A549 (cell line): ENCODE results near the gene MBP. TPM values are rescaled to one million over a fixed set of nuclear protein-coding genes. Genes with fewer than 3 reads are reported as not detected.

Experiments
- ATAC-seq, 2 experiments: fragments of 200-7000 bp in 1 of 2; fragments of >200 bp in 1 of 2; cut with Nextera tagmentation in 1 of 2; cut with Tn5 transposase in 1 of 2; 3 replicates each; pipeline versions ENCODE4 v1.8.0 to v1.9.1; 2018 to 2020; ENCODE audit warnings: mild to moderate bottlenecking in 1 of 2, moderate library complexity in 1 of 2
- CTCF ChIA-PET: fragments of 300-600 bp; sonication (Branson Sonifier 250); formaldehyde crosslinking; extraction: SDS; loops from one replicate; lab custom pipeline; 2021; ENCODE audit warnings: antibody characterized with exemption, inconsistent platforms; lab: Yijun Ruan, JAX
- POLR2A ChIA-PET: fragments of 350-600 bp; formaldehyde crosslinking; extraction: SDS; loops from one replicate; lab custom pipeline; 2021; ENCODE audit warnings: antibody characterized with exemption, inconsistent platforms; lab: Yijun Ruan, JAX
- DNase-seq, 2 experiments: peaks; one replicate each; pipeline versions ENCODE4 v3.0.0 to v3.0.0-alpha.2; 2011 to 2016; ENCODE audit warnings: low read depth in 1 of 2, low spot score in 1 of 2
- FAIRE-seq: peaks from 2 replicates; lab custom pipeline; 2011; peaks lifted over from hg19 to GRCh38; lab: Jason Lieb, UNC
- H3K27ac ChIP-seq, 2 experiments: fragments of >200 bp; sonication (Bioruptor Twin); formaldehyde crosslinking; 3 replicates each; pipeline ENCODE4 v1.5.1; 2016 to 2017
- H3K4me1 ChIP-seq: fragments of >200 bp; sonication (Bioruptor Twin); formaldehyde crosslinking; 3 replicates; pipeline ENCODE4 v1.6.1; 2016
- H3K4me2 ChIP-seq: fragments of >200 bp; sonication (Bioruptor Twin); formaldehyde crosslinking; 3 replicates; pipeline ENCODE4 v1.6.1; 2016
- H3K4me3 ChIP-seq: fragments of >200 bp; sonication (Bioruptor Twin); formaldehyde crosslinking; 3 replicates; pipeline ENCODE4 v1.5.1; 2016
- H3K9me3 ChIP-seq: fragments of >200 bp; sonication (Bioruptor Twin); formaldehyde crosslinking; 3 replicates; pipeline ENCODE4 v1.6.1; 2016
- BHLHE40 ChIP-seq: IDR thresholded peaks from 2 replicates; pipeline ENCODE4 v1.6.1; 2012; ENCODE audit warnings: low read depth, low read length, inconsistent platforms
- CBX8 ChIP-seq: fragments of 200-600 bp; sonication (generic); IDR thresholded peaks from 2 replicates; pipeline ENCODE4 v1.6.1; 2016
- CEBPB ChIP-seq, 2 experiments: fragments of >200 bp in 1 of 2; sonication (Bioruptor Twin) in 1 of 2; formaldehyde crosslinking in 1 of 2; IDR thresholded peaks; 2 replicates each; pipeline ENCODE4 v1.6.1; 2012 to 2016
- CHD2 ChIP-seq: fragments of 150-350 bp; IDR thresholded peaks from 2 replicates; pipeline ENCODE4 v1.6.1; 2014; ENCODE audit warnings: low read length; ENCODE audit not compliant: partially characterized antibody
- FOSB ChIP-seq: fragments of 250-450 bp; sonication (Bioruptor Pico); IDR thresholded peaks from 2 replicates; pipeline ENCODE4 v1.5.0; 2020; ENCODE audit warnings: mild to moderate bottlenecking, moderate library complexity
- FOSL2 ChIP-seq, 2 experiments: fragments of 450-650 bp in 1 of 2; fragments of >200 bp in 1 of 2; sonication (Bioruptor Twin) in 1 of 2; formaldehyde crosslinking; IDR thresholded peaks; 2 replicates each; pipeline versions ENCODE4 v1.5.0 to v1.6.1; 2016 to 2020; ENCODE audit warnings: mild to moderate bottlenecking in 1 of 2, moderate library complexity in 1 of 2
- FOXS1 ChIP-seq: fragments of 250-450 bp; sonication (Bioruptor Pico); IDR thresholded peaks from 2 replicates; pipeline ENCODE4 v1.5.0; 2020; ENCODE audit warnings: mild to moderate bottlenecking, moderate library complexity
- GATA3 ChIP-seq: IDR thresholded peaks from 2 replicates; pipeline ENCODE4 v1.6.1; 2012; ENCODE audit warnings: borderline replicate concordance
- HDAC2 ChIP-seq: fragments of 200-600 bp; sonication (generic); IDR thresholded peaks from 2 replicates; pipeline ENCODE4 v1.6.1; 2016
- HOXA7 ChIP-seq: fragments of 250-450 bp; sonication (Bioruptor Pico); IDR thresholded peaks from 2 replicates; pipeline ENCODE4 v1.5.0; 2020; ENCODE audit warnings: mild to moderate bottlenecking, moderate library complexity
- HOXB13 ChIP-seq: fragments of 250-450 bp; sonication (Bioruptor Pico); IDR thresholded peaks from 2 replicates; pipeline ENCODE4 v1.5.0; 2020; ENCODE audit warnings: low read depth, mild to moderate bottlenecking, moderate library complexity
- HOXB5 ChIP-seq: fragments of 250-450 bp; sonication (Bioruptor Pico); IDR thresholded peaks from 2 replicates; pipeline ENCODE4 v1.5.0; 2020; ENCODE audit warnings: mild to moderate bottlenecking, moderate library complexity
- JUNB ChIP-seq: fragments of >200 bp; sonication (Bioruptor Twin); formaldehyde crosslinking; IDR thresholded peaks from 2 replicates; pipeline ENCODE4 v1.6.1; 2016
- KDM1A ChIP-seq: fragments of 200-600 bp; sonication (generic); IDR thresholded peaks from 2 replicates; pipeline ENCODE4 v1.6.1; 2016; ENCODE audit warnings: low read depth, mild to moderate bottlenecking
- MAFK ChIP-seq: fragments of 450-650 bp; IDR thresholded peaks from 2 replicates; pipeline ENCODE4 v1.6.1; 2014; ENCODE audit not compliant: partially characterized antibody
- NFE2L2 ChIP-seq: fragments of 150-350 bp; conservative IDR thresholded peaks from 2 replicates; pipeline ENCODE4 v1.6.1; 2014; ENCODE audit warnings: low read length
- PHF8 ChIP-seq: fragments of 200-600 bp; sonication (generic); IDR thresholded peaks from 2 replicates; pipeline ENCODE4 v1.6.1; 2016; ENCODE audit warnings: low read depth, mild to moderate bottlenecking, antibody characterized with exemption, moderate library complexity, borderline replicate concordance
- RAD21 ChIP-seq, 2 experiments: fragments of >200 bp in 1 of 2; sonication (Bioruptor Twin) in 1 of 2; formaldehyde crosslinking in 1 of 2; IDR thresholded peaks in 1 of 2; conservative IDR thresholded peaks in 1 of 2; 2 replicates in 1 of 2; 3 replicates in 1 of 2; pipeline ENCODE4 v1.6.1; 2012 to 2018; ENCODE audit warnings: inconsistent platforms in 1 of 2
- RARB ChIP-seq: fragments of 250-450 bp; sonication (Bioruptor Pico); IDR thresholded peaks from 2 replicates; pipeline ENCODE4 v1.8.0; 2021; ENCODE audit warnings: mild to moderate bottlenecking, moderate library complexity
- RNF2 ChIP-seq: fragments of 200-600 bp; sonication (generic); IDR thresholded peaks from 2 replicates; pipeline ENCODE4 v1.6.1; 2016; ENCODE audit warnings: low read depth, mild to moderate bottlenecking, antibody characterized with exemption, moderate library complexity, borderline replicate concordance
- WGBS: methylation state at CpG from one replicate; pipeline ENCODE4 v1.1.6; 2017; ENCODE audit errors: missing lambda C conversion rate; 5-methylcytosine and 5-hydroxymethylcytosine counted together
- polyA plus RNA-seq, 4 experiments: library from polyadenylated mRNA; depleted of rRNA in 3 of 4; stranded (reverse); fragments of >200 nt; fragmentation: RNase III in 1 of 4; extraction: RNeasy Plus Mini Kit Qiagen cat#74134 plus additional on column Dnase treatment in 1 of 4; gene quantifications; 2 replicates in 3 of 4; 3 replicates in 1 of 4; pipeline ENCODE4 v1.2.3, GENCODE V29; 2011 to 2017
- TF ChIP-seq, protein P1 (sequence below): fragments of 250-450 bp; sonication (Bioruptor Pico); IDR thresholded peaks from 2 replicates; pipeline ENCODE4 v1.5.0; 2021; ENCODE audit warnings: mild to moderate bottlenecking, moderate library complexity, borderline replicate concordance
- TF ChIP-seq, protein P2 (sequence below): fragments of 200-600 bp; sonication (generic); IDR thresholded peaks from 2 replicates; pipeline ENCODE4 v1.6.1; 2016; ENCODE audit warnings: antibody characterized with exemption, mild to moderate bottlenecking, moderate library complexity

Gene MBP
- polyA plus RNA-seq, 2 of the 4 experiments (the other 2 are of a cell fraction): 8.6 to 33.1 TPM

DNA sequence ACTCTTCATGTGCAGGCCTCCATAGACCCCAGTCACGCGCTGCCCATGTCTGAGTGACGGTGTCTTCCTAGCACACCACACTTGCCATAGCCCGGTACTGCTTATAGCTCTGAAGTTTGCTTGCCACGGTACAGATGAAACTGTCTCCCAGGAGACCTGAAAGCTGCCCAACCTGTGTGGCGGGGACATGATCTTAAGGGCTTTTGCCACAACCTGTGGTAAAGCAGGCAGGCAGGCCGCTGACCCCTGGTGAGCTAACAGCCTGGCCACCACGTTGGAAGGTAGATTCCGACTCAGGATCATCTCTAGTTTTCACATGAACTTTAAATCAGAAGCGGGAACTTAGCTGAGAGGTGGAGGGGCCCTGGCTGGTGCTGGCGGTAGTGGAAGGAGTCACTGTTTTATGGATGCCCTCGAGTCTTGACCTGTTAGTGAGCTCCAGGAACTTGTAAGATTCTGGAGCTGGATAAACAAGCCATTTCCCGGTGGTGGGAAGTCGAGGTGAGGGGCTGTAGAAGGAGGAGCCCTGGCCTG lies 156.9 kb downstream of the MBP start:
- no peak overlapping the region for H3K4me2 ChIP-seq
- no peak for DNase-seq
- FAIRE-seq: no peak
- POLR2A ChIA-PET: no interaction called here
- CTCF ChIA-PET: interaction anchor here (0.7 to 2.5 kb wide), 4 partner anchors 8 to 237 kb away, joined by 3 to 14 read pairs (median 4); no protein-coding TSS in a partner anchor
- H3K27ac ChIP-seq: no peak overlapping the region
- H3K9me3 ChIP-seq: no peaks in the 10 kb centered on the region
- no peak for ATAC-seq
- no peak overlapping the region for H3K4me3 ChIP-seq
- H3K4me1 ChIP-seq: no peaks in the 10 kb centered on the region
- WGBS: 90% methylated on average over 8 of the region's 14 CpGs
- TF ChIP-seq FOSL2 (IDR thresholded peaks at IDR 0.05) (no peak), FOSL2 (CRISPR knock-in tag; IDR thresholded peaks at IDR 0.05) (no peak), CEBPB (IDR thresholded peaks at IDR 0.05) (no peak), HDAC2 (no peak), KDM1A (no peak), HOXB13 (CRISPR knock-in tag) (no peak), GATA3 (no peak), CBX8 (no peak)

GRCh38 chr18:76974386-76974785 lies 158.2 kb downstream of the MBP start:
- Histone ChIP-seq H3K27ac (no peak overlapping the region), H3K4me1 (no peaks in the 10 kb centered on the region)
- DNase-seq: no peak
- no peak for ATAC-seq
- TF ChIP-seq NFE2L2 (no peak), PHF8 (no peak), CHD2 (no peak), CBX8 (no peak), RAD21 (conservative IDR thresholded peaks at IDR 0.05 in 1 of 2, IDR thresholded peaks at IDR 0.05 in 1 of 2) (no peak), BHLHE40 (no peak), HOXB5 (CRISPR knock-in tag) (no peak)
- TF ChIP-seq, protein P1, sequence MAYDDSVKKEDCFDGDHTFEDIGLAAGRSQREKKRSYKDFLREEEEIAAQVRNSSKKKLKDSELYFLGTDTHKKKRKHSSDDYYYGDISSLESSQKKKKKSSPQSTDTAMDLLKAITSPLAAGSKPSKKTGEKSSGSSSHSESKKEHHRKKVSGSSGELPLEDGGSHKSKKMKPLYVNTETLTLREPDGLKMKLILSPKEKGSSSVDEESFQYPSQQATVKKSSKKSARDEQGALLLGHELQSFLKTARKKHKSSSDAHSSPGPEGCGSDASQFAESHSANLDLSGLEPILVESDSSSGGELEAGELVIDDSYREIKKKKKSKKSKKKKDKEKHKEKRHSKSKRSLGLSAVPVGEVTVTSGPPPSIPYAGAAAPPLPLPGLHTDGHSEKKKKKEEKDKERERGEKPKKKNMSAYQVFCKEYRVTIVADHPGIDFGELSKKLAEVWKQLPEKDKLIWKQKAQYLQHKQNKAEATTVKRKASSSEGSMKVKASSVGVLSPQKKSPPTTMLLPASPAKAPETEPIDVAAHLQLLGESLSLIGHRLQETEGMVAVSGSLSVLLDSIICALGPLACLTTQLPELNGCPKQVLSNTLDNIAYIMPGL: no peak
- TF ChIP-seq, protein P2, sequence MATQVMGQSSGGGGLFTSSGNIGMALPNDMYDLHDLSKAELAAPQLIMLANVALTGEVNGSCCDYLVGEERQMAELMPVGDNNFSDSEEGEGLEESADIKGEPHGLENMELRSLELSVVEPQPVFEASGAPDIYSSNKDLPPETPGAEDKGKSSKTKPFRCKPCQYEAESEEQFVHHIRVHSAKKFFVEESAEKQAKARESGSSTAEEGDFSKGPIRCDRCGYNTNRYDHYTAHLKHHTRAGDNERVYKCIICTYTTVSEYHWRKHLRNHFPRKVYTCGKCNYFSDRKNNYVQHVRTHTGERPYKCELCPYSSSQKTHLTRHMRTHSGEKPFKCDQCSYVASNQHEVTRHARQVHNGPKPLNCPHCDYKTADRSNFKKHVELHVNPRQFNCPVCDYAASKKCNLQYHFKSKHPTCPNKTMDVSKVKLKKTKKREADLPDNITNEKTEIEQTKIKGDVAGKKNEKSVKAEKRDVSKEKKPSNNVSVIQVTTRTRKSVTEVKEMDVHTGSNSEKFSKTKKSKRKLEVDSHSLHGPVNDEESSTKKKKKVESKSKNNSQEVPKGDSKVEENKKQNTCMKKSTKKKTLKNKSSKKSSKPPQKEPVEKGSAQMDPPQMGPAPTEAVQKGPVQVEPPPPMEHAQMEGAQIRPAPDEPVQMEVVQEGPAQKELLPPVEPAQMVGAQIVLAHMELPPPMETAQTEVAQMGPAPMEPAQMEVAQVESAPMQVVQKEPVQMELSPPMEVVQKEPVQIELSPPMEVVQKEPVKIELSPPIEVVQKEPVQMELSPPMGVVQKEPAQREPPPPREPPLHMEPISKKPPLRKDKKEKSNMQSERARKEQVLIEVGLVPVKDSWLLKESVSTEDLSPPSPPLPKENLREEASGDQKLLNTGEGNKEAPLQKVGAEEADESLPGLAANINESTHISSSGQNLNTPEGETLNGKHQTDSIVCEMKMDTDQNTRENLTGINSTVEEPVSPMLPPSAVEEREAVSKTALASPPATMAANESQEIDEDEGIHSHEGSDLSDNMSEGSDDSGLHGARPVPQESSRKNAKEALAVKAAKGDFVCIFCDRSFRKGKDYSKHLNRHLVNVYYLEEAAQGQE: no peak
- TF ChIP-seq, all 56 proteins: peak for 0
- H3K9me3 ChIP-seq: no peaks in the 10 kb centered on the region
- ChIA-PET CTCF (interaction anchor here (1.1 to 2.5 kb wide), 2 partner anchors 9 to 239 kb away, joined by 5 to 14 read pairs; no protein-coding TSS in a partner anchor), POLR2A (no interaction called here)
- WGBS: 93% methylated on average over 5 of the region's 5 CpGs
- FAIRE-seq: no peak
- H3K4me3 ChIP-seq: no peak overlapping the region
- no peak overlapping the region for H3K4me2 ChIP-seq

DNA sequence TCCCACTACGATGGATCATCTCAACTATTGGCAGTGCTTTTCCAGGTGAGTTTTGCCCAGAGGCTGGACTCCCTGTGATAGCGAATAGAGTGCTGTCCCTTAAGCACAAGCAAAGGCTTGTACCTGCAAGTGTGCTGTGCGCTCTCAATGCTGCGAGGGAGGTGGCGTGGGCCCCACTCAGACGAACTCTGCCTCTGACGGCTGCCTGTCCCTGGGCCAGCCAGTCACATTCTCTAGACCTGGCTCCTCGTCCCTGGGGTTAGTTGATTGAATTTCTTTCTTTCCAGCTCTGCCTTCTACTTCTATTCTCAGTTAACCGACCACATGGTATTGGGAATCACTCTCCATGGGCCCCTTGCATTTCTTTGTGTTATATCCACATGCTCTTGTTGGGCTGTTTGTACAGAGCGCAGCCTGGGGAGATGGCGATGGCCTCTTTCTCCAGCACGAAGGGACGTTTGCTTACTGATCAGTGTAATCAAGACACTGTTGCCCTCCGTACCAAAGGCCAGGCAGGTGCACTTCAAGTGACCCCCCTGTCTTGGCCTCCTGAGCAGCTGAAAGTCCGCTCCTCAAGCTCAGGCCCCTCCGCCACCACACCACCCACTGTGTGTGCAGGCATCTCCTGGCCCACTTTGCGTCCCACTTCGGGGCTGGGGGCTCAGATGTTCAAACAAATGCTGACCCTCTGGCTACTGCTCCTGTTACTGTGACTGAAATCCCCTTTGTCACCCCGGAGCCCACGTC lies 158.9 kb downstream of the MBP start:
- ATAC-seq (no peak), DNase-seq (no peak), FAIRE-seq (no peak)
- Histone ChIP-seq H3K4me2 (no peak overlapping the region), H3K4me3 (no peak overlapping the region), H3K9me3 (no peaks in the 10 kb centered on the region), H3K27ac (no peak overlapping the region), H3K4me1 (no peaks in the 10 kb centered on the region)
- WGBS: 92% methylated on average over 17 of the region's 20 CpGs
- ChIA-PET POLR2A (no interaction called here), CTCF (interaction anchor here (2.5 kb wide), 1 partner anchor 10 kb away, joined by 14 read pairs; no protein-coding TSS in a partner anchor)
- TF ChIP-seq FOXS1 (CRISPR knock-in tag) (no peak), HOXA7 (CRISPR knock-in tag) (no peak), FOSB (CRISPR knock-in tag) (no peak), JUNB (no peak), MAFK (no peak), RARB (CRISPR knock-in tag) (no peak), RNF2 (no peak)
